Activated T-cell treated with anti-CD3 and anti-CD28 coated beads for 1 hour (primary cell): Measurements from ENCODE around the gene CDH15.

Experiments
- DNase-seq: peaks from one replicate; pipeline ENCODE4 v3.0.0-alpha.2; 2020; ENCODE audit warnings: low read depth

The CDH15 gene

DNA sequence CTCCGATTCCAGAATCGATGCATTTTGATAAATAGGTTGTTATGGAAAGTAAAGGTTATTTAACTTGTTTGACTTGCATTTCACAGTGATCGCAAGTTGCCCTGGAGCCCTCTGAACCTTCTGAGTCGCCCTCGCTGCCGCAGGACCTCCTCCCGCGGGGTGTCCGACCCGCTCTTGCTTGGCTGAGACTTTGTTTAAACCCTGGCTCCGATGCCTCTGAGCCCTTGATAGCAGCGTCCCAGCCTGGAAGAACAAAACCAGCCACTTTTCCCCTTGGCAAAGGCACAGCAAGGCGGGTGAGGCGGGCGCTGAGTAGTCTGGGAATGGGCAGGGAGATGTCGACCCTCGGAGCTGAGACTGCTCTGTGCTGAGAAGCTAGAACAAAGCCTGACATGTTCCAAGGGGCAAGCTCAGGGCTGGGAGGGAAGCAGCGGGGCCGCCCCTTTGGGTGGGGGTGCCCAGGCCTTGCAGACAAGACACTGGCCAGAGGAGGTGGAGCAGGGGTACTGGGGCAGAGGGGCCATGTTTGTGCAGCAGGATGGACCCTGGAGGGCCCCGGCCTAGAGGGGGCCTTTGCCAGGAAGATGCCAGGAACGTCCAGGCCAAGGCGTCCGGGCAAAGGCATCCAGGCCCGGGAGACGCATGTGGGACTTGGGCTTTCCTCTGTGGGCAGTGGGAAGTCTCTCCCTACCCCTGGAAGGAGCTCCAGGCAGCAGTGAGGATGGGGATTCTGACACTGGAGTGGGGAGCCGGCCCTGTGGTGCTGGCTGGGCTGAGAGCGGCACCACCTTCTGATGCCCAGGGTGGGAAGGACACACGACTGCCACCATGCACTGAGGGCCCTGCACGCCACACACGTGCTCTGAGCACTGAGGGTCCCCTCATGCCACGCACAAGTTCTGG lies 30.3 kb upstream of the CDH15 start:
- no peak for DNase-seq

GRCh38 chr16:89141884-89142267 lies 29.7 kb upstream of the CDH15 start:
- no peak for DNase-seq

GRCh38 chr16:89142474-89143195 lies 28.9 kb upstream of the CDH15 start:
- DNase-seq = no peak

- no peak for DNase-seq
These were observed 28.3 kb upstream of the CDH15 start for GRCh38 chr16:89143201-89143741.

DNA sequence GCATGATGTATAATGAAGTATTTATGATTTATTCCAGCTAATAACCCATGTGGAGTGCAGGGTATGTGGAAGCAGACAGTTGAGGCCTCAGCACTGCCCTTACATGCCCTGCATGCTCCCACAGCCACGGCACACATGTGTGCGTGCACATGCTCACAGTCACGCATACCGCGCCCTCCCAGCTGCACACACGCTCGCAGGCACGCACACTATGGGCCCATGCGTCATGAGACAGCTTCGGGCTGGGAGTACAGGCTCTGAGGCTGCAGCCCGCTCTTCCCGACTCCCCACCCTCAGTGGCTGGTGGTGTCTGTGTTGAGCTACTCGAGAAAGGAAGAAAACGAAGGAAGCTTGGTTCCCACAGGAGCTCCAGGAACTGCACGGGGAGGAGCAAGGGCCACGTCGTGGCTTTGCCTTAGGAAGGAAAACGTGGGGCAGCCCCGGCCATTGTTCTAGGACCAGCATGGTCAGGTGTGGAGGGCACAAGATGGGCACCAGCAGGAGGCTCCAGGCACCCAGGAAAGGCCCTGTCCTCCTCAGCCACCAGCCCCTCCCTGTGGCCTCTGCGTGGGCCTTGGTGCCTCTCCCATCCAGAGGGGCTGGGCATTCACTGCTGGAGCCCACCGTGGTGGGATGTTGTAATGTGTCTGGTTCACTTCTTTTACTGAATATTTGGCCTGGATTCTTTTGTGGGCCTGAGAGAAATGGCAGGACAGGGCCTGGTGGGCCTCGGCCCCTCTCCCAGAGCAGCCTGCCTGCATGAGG lies 27.5 kb upstream of the CDH15 start:
- DNase-seq = no peak

DNA sequence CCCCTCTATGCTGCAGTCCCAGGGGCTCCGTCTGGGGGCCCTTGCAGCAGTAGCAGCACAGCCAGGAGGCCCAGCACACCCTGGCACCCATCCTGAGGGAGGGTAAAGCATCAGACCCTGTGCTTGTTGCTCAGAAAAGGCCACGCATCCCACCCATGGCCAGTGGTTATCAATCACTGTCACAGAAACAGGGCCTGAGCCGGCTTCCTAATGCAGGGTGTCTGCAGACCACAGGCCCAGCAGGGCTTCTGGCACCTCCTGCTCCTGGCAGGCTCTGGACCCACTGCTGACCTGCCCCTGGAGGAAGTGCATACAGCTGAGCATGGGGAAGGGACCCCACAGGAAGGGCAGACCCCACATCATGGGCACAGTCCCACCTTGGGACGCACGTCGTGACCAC lies 26.9 kb upstream of the CDH15 start:
- no peak for DNase-seq

DNA sequence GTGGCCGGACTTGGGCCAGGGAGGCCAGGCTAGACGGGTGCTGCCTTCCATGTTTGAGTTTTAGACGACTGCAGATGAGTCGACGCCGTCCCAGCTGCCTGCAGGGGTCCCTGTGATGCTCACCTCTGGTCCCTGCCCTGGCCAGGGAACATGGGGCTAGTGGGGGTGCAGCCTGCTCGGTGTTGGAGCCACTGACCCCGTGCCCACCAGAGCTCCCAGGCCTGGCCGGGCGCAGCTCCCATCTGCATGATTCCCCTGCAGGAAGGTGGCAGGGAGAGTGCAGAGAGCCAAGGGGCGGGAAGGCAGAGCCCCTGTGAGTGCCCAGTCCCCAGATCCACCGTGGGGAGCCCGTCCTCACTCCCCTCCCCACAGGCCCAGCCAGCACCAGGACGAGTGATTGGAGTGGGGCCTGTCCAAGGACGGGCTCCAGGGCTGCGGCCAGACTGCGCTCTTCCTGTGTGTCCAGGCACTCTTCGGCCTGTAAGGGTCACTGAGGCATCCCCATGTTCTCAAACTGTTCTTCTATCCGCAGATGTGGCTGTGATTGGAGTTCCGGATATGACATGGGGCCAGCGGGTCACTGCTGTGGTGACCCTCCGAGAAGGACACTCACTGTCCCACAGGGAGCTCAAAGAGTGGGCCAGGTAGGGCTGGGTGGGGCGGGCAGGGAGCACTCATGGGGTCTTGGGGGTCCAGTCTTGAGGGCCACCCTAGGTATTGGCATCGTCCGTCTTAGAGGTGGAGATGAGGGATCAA lies 26.0 kb upstream of the CDH15 start:
- no peak for DNase-seq

GRCh38 chr16:89146211-89147005 lies 25.1 kb upstream of the CDH15 start:
- no peak for DNase-seq

- no peak for DNase-seq
These were observed 24.3 kb upstream of the CDH15 start for GRCh38 chr16:89147085-89147817.

DNA sequence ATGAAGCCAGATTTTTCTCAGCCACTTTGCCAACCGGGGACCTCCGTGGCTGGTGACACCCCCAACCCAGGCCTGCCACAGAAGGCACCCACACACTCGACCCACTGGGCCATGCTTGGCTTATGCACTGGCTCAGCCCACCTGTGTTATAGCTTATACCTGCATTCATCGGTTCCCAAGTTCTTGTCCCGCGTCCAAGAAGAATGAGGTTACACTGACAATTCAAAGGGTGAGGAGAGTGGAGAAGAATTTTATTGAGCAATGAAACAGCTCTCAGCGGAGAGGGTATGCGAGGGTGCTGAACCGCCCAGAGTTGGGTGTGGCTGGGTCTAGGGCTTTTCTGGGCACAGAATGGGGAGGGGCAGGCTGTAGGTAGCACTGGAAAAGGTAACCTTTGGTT lies 22.2 kb upstream of the CDH15 start:
- no peak for DNase-seq

DNA sequence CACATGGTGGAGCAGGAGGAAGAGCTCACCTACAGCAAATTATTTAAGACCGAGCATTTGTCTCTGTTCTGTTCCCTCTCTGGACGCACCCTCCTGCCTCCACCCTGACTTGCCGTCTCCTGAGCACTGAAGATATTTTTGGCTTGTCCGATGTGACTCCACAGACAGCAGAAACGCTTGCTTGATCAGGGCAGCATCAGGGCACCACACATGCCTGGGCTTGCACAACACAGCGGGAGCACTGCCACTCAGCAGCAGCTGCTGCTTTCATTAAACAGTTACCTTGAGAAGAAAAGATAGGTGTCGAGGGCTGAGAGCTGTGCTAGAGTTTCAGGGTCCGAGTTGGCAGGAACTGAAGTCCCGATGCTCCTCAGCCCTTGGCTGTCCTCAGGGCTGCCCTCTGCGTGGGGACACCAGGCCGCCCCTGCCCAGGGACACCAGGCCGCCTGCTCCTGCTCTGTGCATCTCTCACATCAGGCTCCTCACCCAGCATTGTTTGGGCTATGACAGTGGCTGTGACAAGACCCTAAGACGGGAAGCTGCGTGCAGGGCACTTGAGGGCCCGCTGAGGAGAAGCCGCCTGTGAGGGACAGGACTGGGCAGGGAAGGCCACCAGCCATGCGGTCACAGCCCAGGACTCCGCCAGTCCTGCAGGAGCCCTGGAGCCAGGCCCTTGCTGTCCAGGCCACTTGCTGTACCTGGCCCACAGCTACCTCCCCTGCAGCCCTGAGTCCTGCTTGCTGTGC lies 21.3 kb upstream of the CDH15 start:
- DNase-seq = no peak

GRCh38 chr16:89150981-89151380 lies 20.6 kb upstream of the CDH15 start:
- no peak for DNase-seq

- no peak for DNase-seq
These were observed 18.5 kb upstream of the CDH15 start for GRCh38 chr16:89152831-89153700.

DNA sequence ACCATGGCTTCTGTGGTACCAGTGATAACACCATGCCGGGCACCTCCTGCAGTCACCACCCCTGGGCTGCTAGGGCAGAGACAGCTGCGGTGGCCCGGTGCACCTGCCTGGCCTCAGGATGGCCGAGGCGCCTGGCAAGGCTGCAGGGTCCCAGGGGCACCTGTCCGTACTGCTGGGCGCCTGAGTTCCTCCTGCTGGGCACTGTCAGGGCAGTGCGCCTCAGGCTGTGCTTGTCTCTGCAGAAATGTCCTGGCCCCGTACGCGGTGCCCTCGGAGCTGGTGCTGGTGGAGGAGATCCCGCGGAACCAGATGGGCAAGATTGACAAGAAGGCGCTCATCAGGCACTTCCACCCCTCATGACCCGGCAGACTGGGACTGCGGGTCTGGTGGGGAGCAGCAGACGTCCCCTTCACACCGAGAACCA lies 17.7 kb upstream of the CDH15 start:
- DNase-seq = no peak

- DNase-seq = no peak
These were observed 17.0 kb upstream of the CDH15 start for GRCh38 chr16:89154390-89155183.

- DNase-seq = no peak
These were observed 16.3 kb upstream of the CDH15 start for GRCh38 chr16:89155184-89155679.
